Measurements from ENCODE around the gene FOXE3. TPM values are rescaled to one million over a fixed set of nuclear protein-coding genes. Genes with fewer than 3 reads are reported as not detected.

The FOXE3 gene
- total and polyA plus RNA-seq, 2 donors (not counting 1 experiment from before 2014, with no cell fraction given): not detected

GRCh38 chr1:47433477-47434050 lies 17.5 kb downstream of the FOXE3 start:
- Histone ChIP-seq H3K36me3 (ENCODE audit: control insufficient read depth, insufficient read depth, low read length) (no peaks in the 10 kb centered on the region), H3K27me3 (ENCODE audit: control insufficient read depth, insufficient read depth, low read length) (no peaks in the 10 kb centered on the region), H3K79me2 (ENCODE audit: control insufficient read depth, insufficient read depth, low read length) (no peaks in the 10 kb centered on the region), H3K9me3 (ENCODE audit: control insufficient read depth, insufficient read depth, low read depth, low read length) (no peaks in the 10 kb centered on the region), H2AFZ (ENCODE audit: low read length) (no peak overlapping the region), H3K27ac (ENCODE audit: insufficient read depth, low read length) (no peak overlapping the region), H3K4me3 (replicated peaks in 1 of 4; ENCODE audit: control extremely low read depth in 1 of 4, insufficient read depth in 1 of 4, low read depth in 3 of 4, low read length in 4 of 4) (peak overlapping the region in 1 of 4 experiments; percentile 36), H3K4me2 (ENCODE audit: extremely low read depth, insufficient read depth, low read length) (peak overlapping the region; percentile 39), H3K4me1 (ENCODE audit: control insufficient read depth, extremely low read depth, insufficient read depth, low read length) (peaks cover 2% of the 10 kb centered on the region), H3K9ac (ENCODE audit: insufficient read depth, low read length) (no peak overlapping the region), H4K20me1 (ENCODE audit: control insufficient read depth, extremely low read depth, insufficient read depth, low read length) (no peaks in the 10 kb centered on the region)
- no peak for DNase-seq (ENCODE audit: low read depth in 2 of 2)
- TF ChIP-seq, protein P1, sequence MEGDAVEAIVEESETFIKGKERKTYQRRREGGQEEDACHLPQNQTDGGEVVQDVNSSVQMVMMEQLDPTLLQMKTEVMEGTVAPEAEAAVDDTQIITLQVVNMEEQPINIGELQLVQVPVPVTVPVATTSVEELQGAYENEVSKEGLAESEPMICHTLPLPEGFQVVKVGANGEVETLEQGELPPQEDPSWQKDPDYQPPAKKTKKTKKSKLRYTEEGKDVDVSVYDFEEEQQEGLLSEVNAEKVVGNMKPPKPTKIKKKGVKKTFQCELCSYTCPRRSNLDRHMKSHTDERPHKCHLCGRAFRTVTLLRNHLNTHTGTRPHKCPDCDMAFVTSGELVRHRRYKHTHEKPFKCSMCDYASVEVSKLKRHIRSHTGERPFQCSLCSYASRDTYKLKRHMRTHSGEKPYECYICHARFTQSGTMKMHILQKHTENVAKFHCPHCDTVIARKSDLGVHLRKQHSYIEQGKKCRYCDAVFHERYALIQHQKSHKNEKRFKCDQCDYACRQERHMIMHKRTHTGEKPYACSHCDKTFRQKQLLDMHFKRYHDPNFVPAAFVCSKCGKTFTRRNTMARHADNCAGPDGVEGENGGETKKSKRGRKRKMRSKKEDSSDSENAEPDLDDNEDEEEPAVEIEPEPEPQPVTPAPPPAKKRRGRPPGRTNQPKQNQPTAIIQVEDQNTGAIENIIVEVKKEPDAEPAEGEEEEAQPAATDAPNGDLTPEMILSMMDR (conservative IDR thresholded peaks at IDR 0.05 in 1 of 2, IDR thresholded peaks at IDR 0.05 in 1 of 2; ENCODE audit: low read depth in 1 of 2, low read length in 2 of 2): no peak
- no peak for TF ChIP-seq EZH2 (IDR thresholded peaks at IDR 0.05; ENCODE audit: low read length, missing control alignments)

DNA sequence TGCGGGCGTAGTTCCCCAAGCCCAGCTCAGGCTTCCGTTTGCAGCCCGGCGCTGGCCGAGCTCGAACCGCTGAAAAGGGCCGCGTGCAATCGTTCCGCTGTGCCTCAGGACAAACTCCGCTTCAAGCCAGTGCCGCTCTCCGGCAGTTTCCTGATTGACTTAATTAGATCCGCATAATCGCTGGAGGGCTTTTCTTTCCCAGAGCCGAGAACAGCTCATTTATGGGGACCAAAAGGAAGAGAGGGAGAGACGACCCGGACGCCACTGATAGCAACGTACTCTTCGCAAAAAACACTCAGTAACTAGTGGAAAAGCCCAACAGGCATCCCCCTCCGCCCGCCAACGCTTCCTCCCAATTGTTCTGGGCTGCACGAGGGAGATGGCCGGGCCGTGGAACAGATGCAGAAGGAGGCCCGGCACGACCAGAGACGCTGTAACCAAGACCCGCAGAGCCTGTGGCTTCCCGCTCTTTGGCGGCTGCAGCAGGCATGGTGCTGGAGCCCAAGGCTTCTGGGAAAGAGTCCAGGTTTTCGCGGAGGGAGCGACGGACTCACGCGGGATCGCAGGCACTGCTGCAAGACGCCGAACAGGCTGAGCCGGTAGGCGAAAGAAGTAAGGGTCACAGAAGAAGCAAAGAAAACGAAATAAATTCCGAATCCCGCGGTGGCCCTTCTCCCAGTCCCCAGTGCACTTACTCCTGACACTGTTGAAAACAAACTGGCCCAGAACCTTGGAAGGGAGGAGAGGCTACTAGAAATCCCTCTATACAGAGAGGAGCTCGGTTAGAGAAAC lies 18.2 kb downstream of the FOXE3 start:
- no peak overlapping the region for H2AFZ ChIP-seq (ENCODE audit: low read length)
- H3K36me3 ChIP-seq (ENCODE audit: control insufficient read depth, insufficient read depth, low read length): no peaks in the 10 kb centered on the region
- H3K4me1 ChIP-seq (ENCODE audit: control insufficient read depth, extremely low read depth, insufficient read depth, low read length): peaks cover 2% of the 10 kb centered on the region
- H4K20me1 ChIP-seq (ENCODE audit: control insufficient read depth, extremely low read depth, insufficient read depth, low read length): no peaks in the 10 kb centered on the region
- H3K9ac ChIP-seq (ENCODE audit: insufficient read depth, low read length): no peak overlapping the region
- H3K4me3 ChIP-seq (replicated peaks in 1 of 4; ENCODE audit: control extremely low read depth in 1 of 4, insufficient read depth in 1 of 4, low read depth in 3 of 4, low read length in 4 of 4): peak overlapping the region in 1 of 4 experiments; percentile 36
- no peaks in the 10 kb centered on the region for H3K27me3 ChIP-seq (ENCODE audit: control insufficient read depth, insufficient read depth, low read length)
- H3K9me3 ChIP-seq (ENCODE audit: control insufficient read depth, insufficient read depth, low read depth, low read length): no peaks in the 10 kb centered on the region
- H3K27ac ChIP-seq (ENCODE audit: insufficient read depth, low read length): no peak overlapping the region
- no peaks in the 10 kb centered on the region for H3K79me2 ChIP-seq (ENCODE audit: control insufficient read depth, insufficient read depth, low read length)
- TF ChIP-seq EZH2 (IDR thresholded peaks at IDR 0.05; ENCODE audit: low read length, missing control alignments): no peak
- TF ChIP-seq, protein P1 (conservative IDR thresholded peaks at IDR 0.05 in 1 of 2, IDR thresholded peaks at IDR 0.05 in 1 of 2; ENCODE audit: low read depth in 1 of 2, low read length in 2 of 2): no peak
- peak overlapping the region; percentile 39 for H3K4me2 ChIP-seq (ENCODE audit: extremely low read depth, insufficient read depth, low read length)
- DNase-seq (ENCODE audit: low read depth in 2 of 2): peak; percentile 46 to 66

DNA sequence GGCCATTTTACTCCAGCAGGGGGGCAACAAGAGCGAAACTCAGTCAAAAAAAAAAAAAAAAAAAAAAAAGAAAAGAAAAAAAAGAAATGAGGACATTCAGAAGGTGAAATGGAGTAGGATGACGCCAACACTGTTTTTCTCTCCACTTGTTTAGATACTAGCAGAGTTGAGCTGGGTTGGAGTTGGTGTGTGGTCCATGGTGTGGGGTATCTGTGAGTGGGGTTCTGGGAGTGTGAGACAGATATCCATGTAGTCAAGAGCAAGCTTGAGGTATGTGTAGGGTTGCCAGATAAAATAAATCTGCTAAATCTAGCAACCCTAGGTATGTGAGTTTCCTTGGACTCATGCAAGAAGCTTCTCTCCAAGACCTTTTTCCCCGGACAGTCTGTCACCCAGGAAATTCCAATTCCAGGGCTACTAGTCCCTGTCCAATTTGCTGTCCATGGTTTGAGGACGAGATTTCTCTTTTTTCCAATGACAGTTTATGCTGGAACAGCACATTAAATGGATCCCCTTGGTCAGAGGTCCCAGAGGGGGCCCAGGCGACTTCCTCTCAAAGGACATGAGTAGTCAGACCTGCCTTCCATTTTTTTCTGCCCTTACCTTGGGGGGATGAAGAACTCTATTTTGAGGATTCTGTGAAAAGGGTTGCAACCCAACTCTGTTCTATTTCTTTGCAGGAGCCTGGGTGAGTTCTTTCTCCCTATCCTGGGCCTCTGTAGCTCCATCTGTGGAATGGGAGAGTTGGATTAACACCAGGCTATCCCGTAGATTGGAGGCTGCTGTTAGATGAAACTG lies 19.6 kb downstream of the FOXE3 start:
- TF ChIP-seq, protein P1 (conservative IDR thresholded peaks at IDR 0.05 in 1 of 2, IDR thresholded peaks at IDR 0.05 in 1 of 2; ENCODE audit: low read depth in 1 of 2, low read length in 2 of 2): peak in 1 of 2 donors; percentile 1
- TF ChIP-seq EZH2 (IDR thresholded peaks at IDR 0.05; ENCODE audit: low read length, missing control alignments): no peak
- peak overlapping the region; percentile 61 for H3K4me2 ChIP-seq (ENCODE audit: extremely low read depth, insufficient read depth, low read length)
- H3K27me3 ChIP-seq (ENCODE audit: control insufficient read depth, insufficient read depth, low read length): no peaks in the 10 kb centered on the region
- no peaks in the 10 kb centered on the region for H3K36me3 ChIP-seq (ENCODE audit: control insufficient read depth, insufficient read depth, low read length)
- H4K20me1 ChIP-seq (ENCODE audit: control insufficient read depth, extremely low read depth, insufficient read depth, low read length): no peaks in the 10 kb centered on the region
- no peaks in the 10 kb centered on the region for H3K9me3 ChIP-seq (ENCODE audit: control insufficient read depth, insufficient read depth, low read depth, low read length)
- no peak overlapping the region for H3K9ac ChIP-seq (ENCODE audit: insufficient read depth, low read length)
- H3K4me1 ChIP-seq (ENCODE audit: control insufficient read depth, extremely low read depth, insufficient read depth, low read length): peaks cover 2% of the 10 kb centered on the region
- H3K27ac ChIP-seq (ENCODE audit: insufficient read depth, low read length): no peak overlapping the region
- peak overlapping the region in 1 of 4 experiments; percentile 78 for H3K4me3 ChIP-seq (replicated peaks in 1 of 4; ENCODE audit: control extremely low read depth in 1 of 4, insufficient read depth in 1 of 4, low read depth in 3 of 4, low read length in 4 of 4)
- H2AFZ ChIP-seq (ENCODE audit: low read length): no peak overlapping the region
- H3K79me2 ChIP-seq (ENCODE audit: control insufficient read depth, insufficient read depth, low read length): no peaks in the 10 kb centered on the region
- DNase-seq (ENCODE audit: low read depth in 2 of 2): no peak

Data from fibroblast of lung (primary cell).